DMS153 (cell line): ENCODE data around the gene HJV.

ENCODE experiments used
- DNase-seq: peaks from one replicate; lab custom pipeline; 2025; lab: John Stamatoyannopoulos, UW

HJV gene

DNA sequence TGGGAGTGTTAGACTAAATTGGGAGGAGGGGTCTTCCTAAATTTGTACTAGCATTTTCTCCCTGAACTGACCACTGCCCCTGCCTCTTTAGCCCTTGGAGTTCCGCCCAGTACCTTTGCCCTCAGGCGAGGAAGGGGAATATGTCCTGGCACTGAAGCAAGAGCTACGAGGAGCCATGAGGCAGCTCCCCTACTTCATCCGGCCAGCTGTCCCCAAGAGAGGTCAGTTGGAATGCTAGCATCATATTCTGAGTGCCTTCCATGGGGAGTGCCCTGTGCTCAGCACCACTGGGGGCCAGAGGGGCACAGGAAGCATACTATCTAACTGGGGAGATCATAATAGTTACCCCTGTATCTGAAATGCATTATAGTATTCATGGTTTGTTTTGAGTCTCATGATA, 46.3 kb downstream of the HJV start:
- no peak for DNase-seq

DNA sequence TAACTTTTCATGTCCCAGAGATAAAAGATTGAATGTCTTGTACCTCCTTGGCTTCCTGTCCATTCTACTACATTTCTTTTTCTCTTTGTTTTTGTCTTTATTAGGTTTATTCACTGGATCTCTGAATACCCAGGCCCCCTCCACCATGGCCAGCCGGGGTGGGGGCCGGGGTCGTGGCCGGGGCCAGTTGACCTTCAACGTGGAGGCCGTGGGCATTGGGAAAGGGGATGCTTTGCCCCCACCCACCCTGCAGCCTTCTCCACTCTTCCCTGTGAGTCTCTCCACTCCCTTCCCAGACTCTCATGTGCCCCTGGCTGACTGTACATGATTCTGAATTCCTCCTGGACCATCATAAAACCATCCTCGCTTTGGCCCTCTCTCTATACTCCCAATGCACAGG, 46.8 kb downstream of the HJV start:
- no peak for DNase-seq

DNA sequence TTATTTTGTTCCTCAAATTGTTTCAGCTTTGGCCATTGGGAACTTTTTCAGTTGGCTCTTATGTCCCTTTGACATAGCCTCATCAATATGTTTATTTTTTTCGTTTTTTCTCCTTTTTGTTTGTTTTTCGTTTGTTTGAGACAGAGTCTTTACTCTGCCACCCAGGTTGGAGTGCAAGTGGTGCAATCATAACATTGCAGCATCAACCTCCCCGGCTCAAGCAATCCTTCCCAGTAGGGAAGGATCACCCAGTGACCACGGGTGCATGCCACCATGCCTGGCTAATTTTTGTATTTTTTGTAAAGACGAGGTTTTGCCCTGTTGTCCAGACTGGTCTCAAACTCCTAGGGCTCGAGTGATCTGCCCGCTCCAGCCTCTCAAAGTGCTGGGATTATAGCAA, 49.0 kb downstream of the HJV start:
- DNase-seq, result no peak
